Activated CD4-positive, alpha-beta T cell treated with anti-CD3 and anti-CD28 coated beads for 1 hour (primary cell): ENCODE results near the gene ZDHHC19.
"Not testable (repeated sequence)": the region's sequence is repeated elsewhere in the genome, so short reads cannot be mapped to it uniquely, and the experiment has no call there.

Experiments used
- DNase-seq: peaks from one replicate; pipeline ENCODE4 v3.0.0-alpha.2; 2020

ZDHHC19 gene

GRCh38 chr3:196210673-196211556, at the start of gene ZDHHC19:
TSS of gene ZDHHC19 (minus strand) at chr3:196211400. CDS start at chr3:196211315, 85 bp downstream.
- DNase-seq: no peak

GRCh38 chr3:196260784-196261183, 49.6 kb upstream of the ZDHHC19 start:
- no peak for DNase-seq

GRCh38 chr3:196255776-196256175, 44.6 kb upstream of the ZDHHC19 start:
- no peak for DNase-seq

- no peak for DNase-seq
Measured at GRCh38 chr3:196254376-196255283, 43.4 kb upstream of the ZDHHC19 start.

DNA sequence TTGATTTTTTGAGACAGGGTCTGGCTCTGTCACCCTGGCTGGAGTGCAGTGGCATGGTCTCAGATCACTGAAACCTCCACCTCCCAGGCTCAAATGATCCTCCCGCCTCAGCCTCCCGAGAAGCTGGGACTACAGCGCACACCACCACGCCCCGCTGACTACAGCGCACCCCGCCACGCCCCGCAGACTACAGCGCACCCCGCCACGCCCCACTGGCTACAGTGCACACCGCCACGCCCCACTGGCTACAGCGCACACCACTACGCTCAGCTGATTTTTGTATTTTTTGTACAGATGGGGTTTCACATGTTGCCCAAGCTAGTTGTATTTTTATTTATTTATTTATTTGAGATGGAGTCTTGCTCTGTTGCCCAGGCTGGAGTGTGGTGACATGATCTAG, 40.7 kb upstream of the ZDHHC19 start:
- DNase-seq: no peak

- no peak for DNase-seq
Measured at GRCh38 chr3:196246612-196247308, 35.6 kb upstream of the ZDHHC19 start.

DNA sequence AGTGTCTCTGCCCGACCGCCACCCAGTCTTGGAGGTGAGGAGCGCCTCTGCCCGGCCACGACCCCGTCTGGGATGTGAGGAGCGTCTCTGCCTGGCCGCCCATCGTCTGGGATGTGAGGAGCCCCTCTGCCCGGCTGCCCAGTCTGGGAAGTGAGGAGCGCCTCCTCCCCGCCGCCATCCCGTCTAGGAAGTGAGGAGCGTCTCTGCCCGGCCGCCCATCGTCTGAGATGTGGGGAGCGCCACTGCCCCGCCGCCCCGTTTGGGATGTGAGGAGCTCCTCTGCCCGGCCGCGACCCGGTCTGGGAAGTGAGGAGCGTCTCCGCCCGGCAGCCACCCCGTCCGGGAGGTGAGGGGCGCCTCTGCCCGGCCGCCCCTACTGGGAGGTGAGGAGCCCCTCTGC, 33.0 kb upstream of the ZDHHC19 start:
- not testable (repeated sequence) for DNase-seq

DNA sequence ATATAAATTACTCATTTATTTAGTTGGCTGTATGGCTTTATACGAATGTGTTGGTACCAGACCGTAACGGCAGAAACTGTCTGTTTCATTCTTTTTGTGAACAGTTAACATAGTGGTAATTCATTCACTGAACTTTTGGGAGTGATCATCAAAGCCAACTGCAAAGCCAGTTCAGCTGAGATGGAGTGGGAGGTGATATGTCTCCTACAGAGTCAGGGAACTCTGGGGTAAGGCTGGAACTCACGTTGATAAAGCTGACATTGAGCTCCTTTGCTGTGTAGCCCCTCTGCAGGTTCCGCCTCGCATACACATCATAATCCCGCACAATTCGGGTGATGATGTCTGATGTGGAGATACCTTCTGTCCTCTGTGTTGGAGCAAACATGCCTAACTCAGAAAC, 30.5 kb upstream of the ZDHHC19 start:
- no peak for DNase-seq

DNA sequence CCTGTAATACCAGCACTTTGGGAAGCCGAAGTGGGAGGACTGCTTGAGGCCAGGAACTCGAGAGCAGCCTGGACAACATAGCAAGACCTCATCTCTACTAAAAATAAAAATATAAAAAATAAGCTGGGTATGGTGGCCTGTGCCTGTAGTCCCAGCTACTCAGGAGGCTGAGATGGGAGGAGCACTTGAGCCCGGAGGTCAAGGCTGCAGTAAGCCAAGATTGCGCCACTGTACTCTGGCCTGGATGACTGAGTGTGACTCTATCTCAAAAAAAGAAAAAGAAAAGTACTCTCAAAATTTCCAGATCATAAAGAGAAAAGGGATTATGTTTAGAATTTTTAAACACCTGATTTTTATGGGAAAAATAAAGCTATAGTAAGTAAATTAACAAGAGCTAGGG, 29.2 kb upstream of the ZDHHC19 start:
- DNase-seq: no peak

GRCh38 chr3:196238612-196239560, 27.7 kb upstream of the ZDHHC19 start:
- DNase-seq: no peak

DNA sequence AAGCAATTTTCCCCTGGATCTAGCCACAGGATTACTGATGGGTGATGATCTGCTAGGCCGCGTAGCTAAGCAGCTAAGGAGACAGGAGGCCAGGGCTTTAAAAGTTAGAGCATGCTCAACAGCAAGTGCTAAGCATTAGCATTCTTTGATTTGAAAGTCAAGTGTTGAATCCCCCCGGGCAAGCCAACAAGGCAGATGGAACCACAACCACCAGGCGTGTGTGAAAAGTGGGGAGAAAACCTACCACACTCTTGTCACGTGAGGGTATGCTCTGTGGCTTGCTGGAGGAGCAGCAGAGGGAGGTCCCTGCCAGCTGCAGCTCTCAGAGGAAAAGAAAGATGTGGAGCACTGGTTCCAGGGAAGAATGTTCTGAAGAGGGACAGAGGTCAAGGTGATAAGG, 26.0 kb upstream of the ZDHHC19 start:
- DNase-seq: no peak

DNA sequence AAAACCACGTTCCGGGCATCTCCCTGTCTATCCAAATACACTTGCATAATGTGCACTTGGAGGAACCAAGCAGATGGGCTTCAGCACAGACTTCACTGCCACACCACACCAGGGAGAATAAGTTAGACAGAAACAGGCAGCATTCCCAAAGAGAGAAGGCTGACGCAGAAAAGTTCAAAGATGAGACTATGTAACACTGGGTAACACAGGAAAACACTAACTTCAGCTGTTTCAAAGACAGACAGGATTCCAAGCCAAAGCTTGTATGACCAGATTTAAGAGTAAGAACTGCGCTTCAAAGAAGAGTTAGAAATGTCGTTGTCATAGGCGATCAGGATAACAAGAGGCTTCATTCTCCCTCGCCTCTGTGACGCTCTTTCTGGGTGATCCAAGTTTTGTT, 25.0 kb upstream of the ZDHHC19 start:
- no peak for DNase-seq

GRCh38 chr3:196235452-196236122, 24.4 kb upstream of the ZDHHC19 start:
- DNase-seq: no peak

GRCh38 chr3:196232882-196233251, 21.7 kb upstream of the ZDHHC19 start:
- no peak for DNase-seq

GRCh38 chr3:196232154-196232881, 21.1 kb upstream of the ZDHHC19 start:
- no peak for DNase-seq

GRCh38 chr3:196227629-196228493, 16.7 kb upstream of the ZDHHC19 start:
- no peak for DNase-seq

GRCh38 chr3:196227121-196227561, 15.9 kb upstream of the ZDHHC19 start:
- no peak for DNase-seq

DNA sequence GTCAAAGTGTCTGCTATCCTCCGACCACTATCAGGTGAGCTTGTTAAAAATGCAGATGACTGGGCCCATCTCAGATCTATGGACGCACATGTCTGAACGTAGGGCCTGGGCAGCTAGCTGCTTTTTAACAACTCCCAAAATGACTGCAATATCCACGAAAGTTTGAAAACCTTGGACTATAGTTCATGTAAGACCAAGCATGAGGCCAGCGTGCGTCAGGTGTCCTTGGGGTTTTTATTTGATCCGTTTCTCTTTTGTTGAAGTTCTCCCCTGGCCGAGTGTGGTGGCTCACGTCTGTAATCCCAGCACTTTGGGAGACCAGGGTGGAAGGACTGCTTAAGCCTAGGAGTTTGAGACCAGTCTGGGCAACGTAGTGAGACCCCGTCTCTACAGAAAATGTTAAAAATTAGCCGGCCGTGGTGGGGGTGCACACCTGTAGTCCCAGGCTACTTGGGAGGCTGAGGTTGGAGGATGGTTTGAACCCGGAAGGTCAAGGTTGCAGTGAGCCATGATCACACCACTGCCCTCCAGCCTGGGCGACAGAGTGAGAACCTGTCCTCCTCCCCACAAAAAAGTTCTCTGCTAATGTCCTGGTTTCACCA, 14.7 kb upstream of the ZDHHC19 start:
- DNase-seq: no peak

- DNase-seq: no peak
Measured at GRCh38 chr3:196225086-196225485, 13.9 kb upstream of the ZDHHC19 start.
